GM04504 (cell line): ENCODE measurements around the gene CORIN.

Source experiments
- DNase-seq: peaks from one replicate; pipeline ENCODE4 v3.0.0-alpha.2; 2012; ENCODE audit warnings: low read depth

CORIN gene

GRCh38 chr4:47837908-47838294 lies at the start of gene CORIN:
Gene CORIN, minus strand, starts transcription at chr4:47838067. Its CDS starts 118 bp downstream, at chr4:47837949.
- DNase-seq: no peak

- DNase-seq: no peak
Measured at GRCh38 chr4:47882228-47882627, 44.4 kb upstream of the CORIN start.

GRCh38 chr4:47879458-47879857 lies 41.6 kb upstream of the CORIN start:
- no peak for DNase-seq

- DNase-seq: no peak
Measured at GRCh38 chr4:47876784-47877546, 39.1 kb upstream of the CORIN start.

GRCh38 chr4:47876310-47876709 lies 38.4 kb upstream of the CORIN start:
- no peak for DNase-seq

- no peak for DNase-seq
Measured at GRCh38 chr4:47873877-47874541, 36.1 kb upstream of the CORIN start.

- DNase-seq: no peak
Measured at GRCh38 chr4:47863486-47863885, 25.6 kb upstream of the CORIN start.

- DNase-seq: no peak
Measured at GRCh38 chr4:47862297-47862696, 24.4 kb upstream of the CORIN start.

- DNase-seq: no peak
Measured at GRCh38 chr4:47860305-47860704, 22.4 kb upstream of the CORIN start.

- DNase-seq: no peak
Measured at GRCh38 chr4:47858006-47858405, 20.1 kb upstream of the CORIN start.

GRCh38 chr4:47856713-47857112 lies 18.8 kb upstream of the CORIN start:
- DNase-seq: no peak

GRCh38 chr4:47855350-47855749 lies 17.5 kb upstream of the CORIN start:
- peak; percentile 66 for DNase-seq

GRCh38 chr4:47852136-47852535 lies 14.3 kb upstream of the CORIN start:
- no peak for DNase-seq

- no peak for DNase-seq
Measured at GRCh38 chr4:47849466-47849865, 11.6 kb upstream of the CORIN start.

- DNase-seq: no peak
Measured at GRCh38 chr4:47848041-47848440, 10.2 kb upstream of the CORIN start.

GRCh38 chr4:47842985-47843384 lies 5.1 kb upstream of the CORIN start:
- DNase-seq: no peak

GRCh38 chr4:47840291-47840690 lies 2.4 kb upstream of the CORIN start:
- no peak for DNase-seq

- no peak for DNase-seq
Measured at GRCh38 chr4:47839259-47839658, 1.4 kb upstream of the CORIN start.

GRCh38 chr4:47838445-47838844 lies 578 bp upstream of the CORIN start:
- no peak for DNase-seq

- DNase-seq: no peak
Measured at GRCh38 chr4:47837094-47837907, 566 bp downstream of the CORIN start.

- peak; percentile 47 for DNase-seq
Measured at GRCh38 chr4:47836641-47837093, 1.2 kb downstream of the CORIN start.

- no peak for DNase-seq
Measured at GRCh38 chr4:47835494-47835893, 2.4 kb downstream of the CORIN start.
